Measurements from ENCODE around the gene PCSK5.
"Not testable (repeated sequence)": the region's sequence is repeated elsewhere in the genome, so short reads cannot be mapped to it uniquely, and the experiment has no call there.

PCSK5 gene

GRCh38 chr9:76354221-76354620, 463.7 kb downstream of the PCSK5 start:
- Histone ChIP-seq H3K36me3 (ENCODE audit: control insufficient read depth, insufficient read depth, low read length) (no peaks in the 10 kb centered on the region), H3K4me1 (ENCODE audit: control insufficient read depth, insufficient read depth, low read length) (no peaks in the 10 kb centered on the region), H3K4me3 (ENCODE audit: low read length) (no peak overlapping the region), H3K9me3 (ENCODE audit: control insufficient read depth, insufficient read depth, low read length) (no peaks in the 10 kb centered on the region), H3K27me3 (ENCODE audit: control insufficient read depth, insufficient read depth, low read length) (no peaks in the 10 kb centered on the region), H3K27ac (ENCODE audit: low read length) (no peak overlapping the region)
- DNase-seq (ENCODE audit: low read depth, low spot score), result no peak
- WGBS (ENCODE audit: insufficient coverage, insufficient read length), result no CpG with 5 or more reads among the region's 3 CpGs

- no peaks in the 10 kb centered on the region for H3K27me3 ChIP-seq (ENCODE audit: control insufficient read depth, insufficient read depth, low read length)
- H3K9me3 ChIP-seq (ENCODE audit: control insufficient read depth, insufficient read depth, low read length), result no peaks in the 10 kb centered on the region
- H3K4me1 ChIP-seq (ENCODE audit: control insufficient read depth, insufficient read depth, low read length), result no peaks in the 10 kb centered on the region
- H3K36me3 ChIP-seq (ENCODE audit: control insufficient read depth, insufficient read depth, low read length), result no peaks in the 10 kb centered on the region
- H3K27ac ChIP-seq (ENCODE audit: low read length), result no peak overlapping the region
- no peak for DNase-seq (ENCODE audit: low read depth, low spot score)
- H3K4me3 ChIP-seq (ENCODE audit: low read length), result no peak overlapping the region
- WGBS (ENCODE audit: insufficient coverage, insufficient read length), result no CpG with 5 or more reads among the region's 6 CpGs
These were observed 465.4 kb downstream of the PCSK5 start for GRCh38 chr9:76355886-76356285.

DNA sequence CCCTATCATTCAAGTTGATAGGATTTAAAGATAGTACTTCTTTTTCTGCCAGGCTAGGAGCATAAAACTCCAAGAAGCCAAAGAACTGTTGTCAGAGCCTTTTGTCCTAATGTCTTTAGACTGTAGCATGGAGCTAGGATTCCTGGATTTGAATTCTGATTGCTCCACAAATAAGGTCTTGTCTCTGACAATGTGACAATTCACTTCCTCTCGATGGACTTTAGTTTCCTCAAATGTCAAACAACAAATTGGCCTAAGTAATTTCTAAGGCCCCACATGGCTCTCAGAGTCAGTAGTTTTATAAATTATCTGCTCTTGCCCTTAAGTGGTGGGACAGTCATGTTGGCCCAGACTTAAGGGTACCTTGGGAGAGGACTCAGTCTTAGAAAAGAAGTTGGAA, 467.1 kb downstream of the PCSK5 start:
- Histone ChIP-seq H3K27me3 (ENCODE audit: control insufficient read depth, insufficient read depth, low read length) (no peaks in the 10 kb centered on the region), H3K4me3 (ENCODE audit: low read length) (no peak overlapping the region), H3K27ac (ENCODE audit: low read length) (no peak overlapping the region), H3K9me3 (ENCODE audit: control insufficient read depth, insufficient read depth, low read length) (no peaks in the 10 kb centered on the region), H3K4me1 (ENCODE audit: control insufficient read depth, insufficient read depth, low read length) (no peaks in the 10 kb centered on the region), H3K36me3 (ENCODE audit: control insufficient read depth, insufficient read depth, low read length) (no peaks in the 10 kb centered on the region)
- WGBS (ENCODE audit: insufficient coverage, insufficient read length), result no CpG with 5 or more reads among the region's 1 CpG
- DNase-seq (ENCODE audit: low read depth, low spot score), result no peak

- Histone ChIP-seq H3K27ac (ENCODE audit: low read length) (no peak overlapping the region), H3K4me1 (ENCODE audit: control insufficient read depth, insufficient read depth, low read length) (no peaks in the 10 kb centered on the region), H3K4me3 (ENCODE audit: low read length) (no peak overlapping the region), H3K36me3 (ENCODE audit: control insufficient read depth, insufficient read depth, low read length) (no peaks in the 10 kb centered on the region), H3K27me3 (ENCODE audit: control insufficient read depth, insufficient read depth, low read length) (no peaks in the 10 kb centered on the region), H3K9me3 (ENCODE audit: control insufficient read depth, insufficient read depth, low read length) (no peaks in the 10 kb centered on the region)
- WGBS (ENCODE audit: insufficient coverage, insufficient read length), result no CpG with 5 or more reads among the region's 10 CpGs
- no peak for DNase-seq (ENCODE audit: low read depth, low spot score)
These were observed 468.3 kb downstream of the PCSK5 start for GRCh38 chr9:76358628-76359280.

DNA sequence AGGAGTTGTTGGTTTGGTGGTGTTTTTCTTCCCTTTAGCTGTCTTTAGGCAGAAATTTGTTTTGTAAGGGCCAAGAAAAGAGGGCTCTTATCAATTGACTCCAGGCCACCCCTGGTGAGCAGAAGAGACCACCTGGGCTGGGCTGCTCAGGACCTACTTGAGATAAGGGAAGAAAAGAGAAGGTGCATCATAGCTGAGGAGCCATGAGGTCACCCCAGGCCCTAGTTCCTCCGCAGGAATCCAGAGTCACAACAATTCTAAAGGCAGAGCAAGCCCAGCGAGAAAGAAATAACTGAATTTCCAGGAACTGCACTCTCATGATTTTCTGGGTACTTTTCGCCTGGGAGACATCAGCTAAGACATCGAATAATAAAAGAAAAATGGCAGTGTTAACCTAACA, 468.9 kb downstream of the PCSK5 start:
- DNase-seq (ENCODE audit: low read depth, low spot score), result no peak
- WGBS (ENCODE audit: insufficient coverage, insufficient read length), result no CpG with 5 or more reads among the region's 4 CpGs
- Histone ChIP-seq H3K36me3 (ENCODE audit: control insufficient read depth, insufficient read depth, low read length) (no peaks in the 10 kb centered on the region), H3K4me3 (ENCODE audit: low read length) (no peak overlapping the region), H3K27ac (ENCODE audit: low read length) (no peak overlapping the region), H3K4me1 (ENCODE audit: control insufficient read depth, insufficient read depth, low read length) (no peaks in the 10 kb centered on the region), H3K27me3 (ENCODE audit: control insufficient read depth, insufficient read depth, low read length) (no peaks in the 10 kb centered on the region), H3K9me3 (ENCODE audit: control insufficient read depth, insufficient read depth, low read length) (no peaks in the 10 kb centered on the region)

GRCh38 chr9:76359766-76360165, 469.3 kb downstream of the PCSK5 start:
- Histone ChIP-seq H3K4me3 (ENCODE audit: low read length) (no peak overlapping the region), H3K36me3 (ENCODE audit: control insufficient read depth, insufficient read depth, low read length) (no peaks in the 10 kb centered on the region), H3K4me1 (ENCODE audit: control insufficient read depth, insufficient read depth, low read length) (no peaks in the 10 kb centered on the region), H3K27ac (ENCODE audit: low read length) (no peak overlapping the region), H3K9me3 (ENCODE audit: control insufficient read depth, insufficient read depth, low read length) (no peaks in the 10 kb centered on the region), H3K27me3 (ENCODE audit: control insufficient read depth, insufficient read depth, low read length) (no peaks in the 10 kb centered on the region)
- WGBS (ENCODE audit: insufficient coverage, insufficient read length), result no CpG with 5 or more reads among the region's 2 CpGs
- no peak for DNase-seq (ENCODE audit: low read depth, low spot score)

- not testable (repeated sequence) for H3K27ac ChIP-seq (ENCODE audit: low read length); H3K9me3 ChIP-seq (ENCODE audit: control insufficient read depth, insufficient read depth, low read length); DNase-seq (ENCODE audit: low read depth, low spot score); H3K4me1 ChIP-seq (ENCODE audit: control insufficient read depth, insufficient read depth, low read length); H3K4me3 ChIP-seq (ENCODE audit: low read length); H3K27me3 ChIP-seq (ENCODE audit: control insufficient read depth, insufficient read depth, low read length); H3K36me3 ChIP-seq (ENCODE audit: control insufficient read depth, insufficient read depth, low read length)
- no CpG with 5 or more reads among the region's 16 CpGs for WGBS (ENCODE audit: insufficient coverage, insufficient read length)
These were observed 472.0 kb downstream of the PCSK5 start for GRCh38 chr9:76362332-76363031.

- H3K4me3 ChIP-seq (ENCODE audit: low read length), result no peak overlapping the region
- no CpG with 5 or more reads among the region's 3 CpGs for WGBS (ENCODE audit: insufficient coverage, insufficient read length)
- no peak for DNase-seq (ENCODE audit: low read depth, low spot score)
- H3K27ac ChIP-seq (ENCODE audit: low read length), result no peak overlapping the region
- H3K27me3 ChIP-seq (ENCODE audit: control insufficient read depth, insufficient read depth, low read length), result no peaks in the 10 kb centered on the region
- H3K9me3 ChIP-seq (ENCODE audit: control insufficient read depth, insufficient read depth, low read length), result no peaks in the 10 kb centered on the region
- no peaks in the 10 kb centered on the region for H3K4me1 ChIP-seq (ENCODE audit: control insufficient read depth, insufficient read depth, low read length)
- no peaks in the 10 kb centered on the region for H3K36me3 ChIP-seq (ENCODE audit: control insufficient read depth, insufficient read depth, low read length)
These were observed 472.5 kb downstream of the PCSK5 start for GRCh38 chr9:76363032-76363395.

DNA sequence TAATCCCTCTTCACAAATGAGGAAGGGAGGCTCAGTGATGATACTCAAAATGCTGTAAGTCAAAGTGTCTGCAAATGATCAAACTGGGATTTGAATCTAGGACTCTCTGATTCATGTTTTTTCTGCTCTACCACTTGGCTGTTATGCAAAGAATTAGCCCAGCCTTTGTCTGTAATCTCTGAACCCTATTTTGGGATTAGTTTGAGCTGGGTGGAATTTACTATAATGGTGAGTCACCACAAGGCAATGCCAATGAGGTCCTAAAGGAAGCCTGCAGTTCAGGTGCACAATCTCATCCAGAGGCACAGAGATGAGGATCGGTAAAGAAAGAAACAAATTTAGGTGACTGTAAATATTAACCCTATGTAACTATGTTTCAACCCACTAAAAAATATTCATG, 474.6 kb downstream of the PCSK5 start:
- no peaks in the 10 kb centered on the region for H3K9me3 ChIP-seq (ENCODE audit: control insufficient read depth, insufficient read depth, low read length)
- H3K36me3 ChIP-seq (ENCODE audit: control insufficient read depth, insufficient read depth, low read length), result no peaks in the 10 kb centered on the region
- no peak for DNase-seq (ENCODE audit: low read depth, low spot score)
- H3K27ac ChIP-seq (ENCODE audit: low read length), result no peak overlapping the region
- no peak overlapping the region for H3K4me3 ChIP-seq (ENCODE audit: low read length)
- no peaks in the 10 kb centered on the region for H3K4me1 ChIP-seq (ENCODE audit: control insufficient read depth, insufficient read depth, low read length)
- H3K27me3 ChIP-seq (ENCODE audit: control insufficient read depth, insufficient read depth, low read length), result no peaks in the 10 kb centered on the region
- WGBS (ENCODE audit: insufficient coverage, insufficient read length), result no CpG with 5 or more reads among the region's 1 CpG

GRCh38 chr9:76366275-76366674, 475.8 kb downstream of the PCSK5 start:
- H3K4me3 ChIP-seq (ENCODE audit: low read length), result no peak overlapping the region
- WGBS (ENCODE audit: insufficient coverage, insufficient read length), result no CpG with 5 or more reads among the region's 4 CpGs
- no peaks in the 10 kb centered on the region for H3K4me1 ChIP-seq (ENCODE audit: control insufficient read depth, insufficient read depth, low read length)
- no peaks in the 10 kb centered on the region for H3K36me3 ChIP-seq (ENCODE audit: control insufficient read depth, insufficient read depth, low read length)
- H3K27ac ChIP-seq (ENCODE audit: low read length), result no peak overlapping the region
- no peak for DNase-seq (ENCODE audit: low read depth, low spot score)
- H3K9me3 ChIP-seq (ENCODE audit: control insufficient read depth, insufficient read depth, low read length), result no peaks in the 10 kb centered on the region
- H3K27me3 ChIP-seq (ENCODE audit: control insufficient read depth, insufficient read depth, low read length), result no peaks in the 10 kb centered on the region

DNA sequence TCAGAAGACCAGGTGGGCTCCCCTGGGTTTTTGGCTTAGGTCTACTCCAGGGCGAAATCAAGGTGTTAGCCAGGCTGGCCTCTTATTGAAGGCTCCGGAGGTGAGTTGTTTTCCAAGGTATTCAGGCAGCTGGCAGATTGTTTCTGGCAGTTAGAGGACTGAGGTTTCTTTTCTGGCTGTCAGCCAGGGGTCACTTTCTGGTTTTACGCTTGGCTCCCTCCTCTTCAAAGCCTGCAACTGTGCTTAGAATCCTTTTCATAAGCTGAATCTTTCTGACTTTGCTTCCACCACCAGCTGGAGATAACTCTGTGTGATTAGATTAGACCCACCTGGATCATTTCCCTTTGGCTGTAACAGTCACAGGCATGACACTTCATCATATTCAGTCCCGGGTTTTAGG, 479.1 kb downstream of the PCSK5 start:
- H3K27ac ChIP-seq (ENCODE audit: low read length), result no peak overlapping the region
- no peaks in the 10 kb centered on the region for H3K27me3 ChIP-seq (ENCODE audit: control insufficient read depth, insufficient read depth, low read length)
- H3K9me3 ChIP-seq (ENCODE audit: control insufficient read depth, insufficient read depth, low read length), result no peaks in the 10 kb centered on the region
- WGBS (ENCODE audit: insufficient coverage, insufficient read length), result no CpG with 5 or more reads among the region's 4 CpGs
- no peaks in the 10 kb centered on the region for H3K36me3 ChIP-seq (ENCODE audit: control insufficient read depth, insufficient read depth, low read length)
- DNase-seq (ENCODE audit: low read depth, low spot score), result no peak
- no peak overlapping the region for H3K4me3 ChIP-seq (ENCODE audit: low read length)
- no peaks in the 10 kb centered on the region; the same call in 1 of the 2 replicates for H3K4me1 ChIP-seq (ENCODE audit: control insufficient read depth, insufficient read depth, low read length)

Measured in iPS DF 6.9 (cell line).